ENCODE results near the gene SPATA46.

Gene SPATA46

DNA sequence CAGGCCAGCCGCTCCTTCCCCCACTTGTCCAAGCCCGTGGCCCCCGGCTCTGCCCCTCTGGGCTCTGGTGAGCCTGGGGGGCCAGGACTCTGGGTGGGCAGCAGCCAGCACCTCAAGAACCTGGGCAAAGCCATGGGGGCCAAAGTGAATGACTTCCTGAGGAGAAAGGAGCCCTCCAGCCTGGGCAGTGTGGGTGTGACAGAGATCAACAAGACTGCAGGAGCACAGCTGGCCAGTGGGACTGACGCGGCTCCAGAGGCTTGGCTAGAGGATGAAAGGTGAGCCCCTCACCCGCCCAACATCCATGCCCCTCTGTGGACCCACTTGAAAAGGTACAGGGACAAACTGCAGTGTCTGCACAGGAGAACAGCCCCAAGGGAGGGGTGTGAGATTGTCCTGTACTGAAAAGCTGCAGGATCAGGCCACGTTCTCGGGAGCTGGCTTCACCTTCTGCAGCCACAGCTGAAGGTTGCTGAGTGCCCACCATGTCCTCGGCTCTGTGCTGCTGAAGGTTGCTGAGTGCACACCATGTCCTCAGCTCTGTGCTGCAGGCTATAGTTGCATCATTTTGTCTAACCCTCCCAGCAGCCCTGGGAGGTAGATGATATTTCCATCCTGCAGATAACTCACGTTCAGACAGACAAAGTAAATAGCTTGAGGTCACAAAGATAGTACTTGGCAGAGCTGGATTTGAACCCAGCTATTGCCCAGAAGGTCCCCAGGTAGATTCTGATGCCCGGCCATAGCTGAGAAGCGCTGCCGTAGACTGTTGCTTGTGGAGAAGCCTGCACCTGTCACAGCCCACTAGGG is 5.5 kb upstream of the SPATA46 start:
- Histone ChIP-seq H3K36me3 (ENCODE audit: control insufficient read depth, insufficient read depth, low read length) (peaks cover 10% of the 10 kb centered on the region), H3K4me1 (ENCODE audit: control insufficient read depth, insufficient read depth, low read length) (no peaks in the 10 kb centered on the region), H3K27me3 (ENCODE audit: control insufficient read depth, insufficient read depth, low read length) (no peaks in the 10 kb centered on the region), H3K9ac (ENCODE audit: low read depth, low read length) (no peak overlapping the region), H3K4me3 (ENCODE audit: low read depth, low read length) (no peak overlapping the region), H3K9me3 (ENCODE audit: control insufficient read depth, insufficient read depth, low read length) (no peaks in the 10 kb centered on the region)

DNA sequence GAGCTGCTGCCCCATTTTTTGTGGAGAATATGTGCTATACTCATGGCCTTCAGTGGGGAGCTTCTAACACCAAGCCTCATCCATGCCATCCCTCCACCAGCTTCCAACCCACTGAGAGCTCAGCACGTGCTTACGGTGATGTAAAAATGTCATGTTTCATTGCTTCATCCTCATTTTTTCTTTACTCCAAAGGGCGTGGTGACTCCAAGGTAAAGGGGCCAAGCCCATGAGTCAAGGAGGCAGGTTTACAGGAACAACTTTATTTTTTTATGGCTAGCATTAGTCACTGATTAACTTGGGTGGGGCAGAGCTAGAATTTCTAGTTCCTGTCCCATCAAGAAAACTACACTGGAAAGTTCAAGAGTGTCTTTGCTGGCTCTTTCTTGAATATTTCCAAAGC is 4.7 kb upstream of the SPATA46 start, which contains the start of gene C1orf226:
TSS of gene C1orf226 (plus strand) at position 346 of the 400 bp plus-strand sequence. CDS start 174 bp downstream, outside the sequence.
- Histone ChIP-seq H3K9ac (ENCODE audit: low read depth, low read length) (no peak within 1 kb of the TSS), H3K4me1 (ENCODE audit: control insufficient read depth, insufficient read depth, low read length) (no peaks in the 10 kb centered on the region), H3K36me3 (ENCODE audit: control insufficient read depth, insufficient read depth, low read length) (peaks cover 10% of the 10 kb centered on the region), H3K27me3 (ENCODE audit: control insufficient read depth, insufficient read depth, low read length) (no peaks in the 10 kb centered on the region), H3K4me3 (ENCODE audit: low read depth, low read length) (no peak within 1 kb of the TSS), H3K9me3 (ENCODE audit: control insufficient read depth, insufficient read depth, low read length) (no peaks in the 10 kb centered on the region)

DNA sequence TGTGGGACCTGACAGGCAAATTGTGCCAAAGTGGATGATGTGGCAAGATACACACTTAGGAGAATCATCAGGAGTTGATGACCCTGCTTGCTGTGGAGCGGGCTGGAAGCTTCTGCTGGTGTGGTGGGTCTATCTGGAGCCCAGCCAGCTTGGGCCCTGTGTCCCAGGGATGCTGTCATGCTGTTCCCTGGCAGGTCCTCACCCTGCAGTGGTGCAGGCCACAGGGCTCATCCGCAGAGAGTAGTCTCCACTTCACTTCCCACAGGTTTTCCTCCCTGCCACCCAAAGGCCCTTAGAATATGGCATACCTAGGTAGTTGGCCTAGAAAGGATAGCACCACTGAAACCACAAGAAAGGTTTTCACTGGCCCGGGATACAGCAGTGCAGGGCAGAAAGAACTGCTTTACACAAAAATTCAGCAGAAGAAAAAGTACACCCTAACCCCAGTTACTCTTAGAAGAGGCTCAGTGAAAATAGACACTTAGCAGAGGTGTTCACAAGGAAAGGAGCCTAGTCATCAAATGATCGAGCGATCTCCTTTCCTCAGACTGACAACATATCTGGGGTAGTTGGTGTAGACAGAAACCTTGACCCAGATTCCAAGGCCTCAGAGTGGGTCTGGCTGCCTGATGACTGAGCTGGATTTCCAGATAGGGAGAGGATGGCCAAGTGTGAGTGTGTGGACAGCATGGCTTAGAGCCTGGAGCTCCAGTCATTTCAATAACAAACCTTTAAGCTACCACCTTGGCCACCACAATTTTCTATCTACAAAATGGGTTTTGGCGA is 3.6 kb upstream of the SPATA46 start:
- Histone ChIP-seq H3K36me3 (ENCODE audit: control insufficient read depth, insufficient read depth, low read length) (peaks cover 10% of the 10 kb centered on the region), H3K4me3 (ENCODE audit: low read depth, low read length) (no peak overlapping the region), H3K9me3 (ENCODE audit: control insufficient read depth, insufficient read depth, low read length) (no peaks in the 10 kb centered on the region), H3K4me1 (ENCODE audit: control insufficient read depth, insufficient read depth, low read length) (no peaks in the 10 kb centered on the region), H3K27me3 (ENCODE audit: control insufficient read depth, insufficient read depth, low read length) (no peaks in the 10 kb centered on the region), H3K9ac (ENCODE audit: low read depth, low read length) (no peak overlapping the region)

DNA sequence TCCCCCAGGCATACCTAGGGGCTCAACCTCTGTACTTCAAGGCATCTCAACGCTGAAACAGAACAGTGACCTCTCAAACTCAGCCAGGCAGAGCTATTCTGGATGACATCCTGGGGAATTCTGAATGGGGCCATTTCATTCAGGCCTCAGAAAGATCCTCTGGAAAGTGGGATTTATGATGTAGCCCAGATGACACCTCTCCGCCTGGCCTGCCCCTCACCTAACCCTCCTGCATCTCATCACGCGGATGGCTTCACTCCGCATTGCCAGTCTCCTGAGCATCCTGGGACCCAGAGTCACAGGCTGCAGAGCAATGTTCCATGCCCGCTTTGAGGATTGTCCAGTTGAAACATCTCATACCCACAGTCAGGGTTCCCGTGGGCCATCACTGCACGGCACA is 1.2 kb downstream of the SPATA46 start:
- Histone ChIP-seq H3K4me1 (ENCODE audit: control insufficient read depth, insufficient read depth, low read length) (no peaks in the 10 kb centered on the region), H3K27me3 (ENCODE audit: control insufficient read depth, insufficient read depth, low read length) (no peaks in the 10 kb centered on the region)

DNA sequence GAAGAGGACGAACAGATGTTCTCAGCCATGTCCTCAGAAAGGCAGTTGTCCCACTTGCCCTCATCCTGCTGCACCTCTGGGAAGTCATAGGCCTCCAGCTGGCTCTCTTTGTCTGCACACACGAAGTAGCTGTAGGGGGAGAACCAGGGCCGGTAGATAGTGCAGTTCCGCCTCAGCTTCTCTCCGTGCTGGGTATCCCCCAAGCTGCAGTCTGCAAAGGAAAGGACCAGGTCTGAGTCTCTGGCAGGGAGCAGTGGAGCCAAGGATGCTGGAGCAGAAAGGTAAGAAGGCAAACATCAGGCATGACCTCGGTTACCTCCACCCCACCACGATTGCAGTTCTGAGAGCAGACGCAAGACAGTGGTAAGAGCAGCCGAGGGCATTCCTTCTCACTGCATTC is 2.2 kb downstream of the SPATA46 start:
- H3K4me1 ChIP-seq (ENCODE audit: control insufficient read depth, insufficient read depth, low read length): no peaks in the 10 kb centered on the region

More for the DNA sequence above, 1.2 kb downstream of the SPATA46 start:
- no peaks in the 10 kb centered on the region for H3K9me3 ChIP-seq (ENCODE audit: control insufficient read depth, insufficient read depth, low read length)
- H3K9ac ChIP-seq (ENCODE audit: low read depth, low read length): no peak overlapping the region
- H3K36me3 ChIP-seq (ENCODE audit: control insufficient read depth, insufficient read depth, low read length): peaks cover 8% of the 10 kb centered on the region
- no peak overlapping the region for H3K4me3 ChIP-seq (ENCODE audit: low read depth, low read length)

DNA sequence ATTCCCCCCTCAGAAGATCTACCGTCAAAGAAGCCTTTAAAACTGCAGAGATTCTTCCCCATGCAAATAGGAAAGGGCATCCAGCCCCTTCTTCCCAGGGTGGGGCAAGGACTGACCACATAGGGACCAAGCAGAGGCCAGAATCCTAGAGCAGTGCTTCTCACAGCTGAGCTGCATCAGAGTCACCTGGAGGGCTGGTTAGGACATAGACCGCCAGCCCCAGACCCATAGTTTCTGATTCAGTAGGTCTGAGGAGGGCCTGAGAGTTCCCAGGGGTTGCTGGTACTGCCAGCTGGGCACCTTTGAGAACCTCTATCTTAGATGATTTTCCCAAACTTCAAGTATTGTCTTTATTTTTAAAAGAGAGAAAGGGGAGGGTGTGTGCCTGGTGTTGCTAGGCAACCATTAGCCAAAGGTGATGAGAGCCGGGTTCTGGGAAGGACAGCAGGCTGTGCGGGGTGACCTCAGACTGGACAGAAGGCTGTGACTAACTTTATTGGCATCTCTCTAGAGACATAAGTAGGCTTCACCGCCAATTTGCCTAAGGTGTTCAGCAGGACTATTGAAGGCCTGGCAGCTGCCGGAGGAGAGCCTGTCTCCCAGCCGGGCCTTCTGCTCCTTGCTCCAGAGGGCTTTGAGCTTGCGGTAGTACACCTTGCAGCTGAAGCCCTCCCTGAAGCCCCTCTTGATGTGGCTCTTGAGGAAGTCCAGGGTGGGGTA is 3.0 kb downstream of the SPATA46 start:
- Histone ChIP-seq H3K9me3 (ENCODE audit: control insufficient read depth, insufficient read depth, low read length) (no peaks in the 10 kb centered on the region), H3K4me3 (ENCODE audit: low read depth, low read length) (no peak overlapping the region), H3K9ac (ENCODE audit: low read depth, low read length) (no peak overlapping the region), H3K27me3 (ENCODE audit: control insufficient read depth, insufficient read depth, low read length) (no peaks in the 10 kb centered on the region), H3K4me1 (ENCODE audit: control insufficient read depth, insufficient read depth, low read length) (no peaks in the 10 kb centered on the region), H3K36me3 (ENCODE audit: control insufficient read depth, insufficient read depth, low read length) (peaks cover 8% of the 10 kb centered on the region)

More for the DNA sequence above, 2.2 kb downstream of the SPATA46 start:
- H3K27me3 ChIP-seq (ENCODE audit: control insufficient read depth, insufficient read depth, low read length): no peaks in the 10 kb centered on the region
- H3K36me3 ChIP-seq (ENCODE audit: control insufficient read depth, insufficient read depth, low read length): peaks cover 8% of the 10 kb centered on the region
- no peak overlapping the region for H3K4me3 ChIP-seq (ENCODE audit: low read depth, low read length)
- no peak overlapping the region for H3K9ac ChIP-seq (ENCODE audit: low read depth, low read length)
- no peaks in the 10 kb centered on the region for H3K9me3 ChIP-seq (ENCODE audit: control insufficient read depth, insufficient read depth, low read length)

DNA sequence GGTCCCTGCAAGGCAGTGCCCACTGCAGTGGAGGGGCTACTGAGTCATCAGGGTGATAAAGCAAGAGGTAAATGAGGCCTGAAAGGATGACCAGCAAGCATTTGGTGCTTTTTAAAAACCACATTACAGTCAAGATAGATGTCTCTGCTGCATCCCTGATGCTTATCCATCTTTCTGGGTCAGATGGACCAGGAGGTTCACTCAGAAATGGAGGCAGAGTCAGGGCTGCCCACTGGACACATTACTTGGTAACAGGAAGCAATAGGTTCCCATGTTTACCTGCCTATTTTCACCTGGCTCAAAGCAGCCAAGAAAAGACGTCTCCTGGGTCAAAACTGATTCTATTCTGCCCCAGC is 3.6 kb downstream of the SPATA46 start:
- Histone ChIP-seq H3K4me1 (ENCODE audit: control insufficient read depth, insufficient read depth, low read length) (no peaks in the 10 kb centered on the region), H3K27me3 (ENCODE audit: control insufficient read depth, insufficient read depth, low read length) (no peaks in the 10 kb centered on the region), H3K36me3 (ENCODE audit: control insufficient read depth, insufficient read depth, low read length) (peaks cover 8% of the 10 kb centered on the region), H3K4me3 (ENCODE audit: low read depth, low read length) (no peak overlapping the region), H3K9me3 (ENCODE audit: control insufficient read depth, insufficient read depth, low read length) (no peaks in the 10 kb centered on the region), H3K9ac (ENCODE audit: low read depth, low read length) (no peak overlapping the region)

DNA sequence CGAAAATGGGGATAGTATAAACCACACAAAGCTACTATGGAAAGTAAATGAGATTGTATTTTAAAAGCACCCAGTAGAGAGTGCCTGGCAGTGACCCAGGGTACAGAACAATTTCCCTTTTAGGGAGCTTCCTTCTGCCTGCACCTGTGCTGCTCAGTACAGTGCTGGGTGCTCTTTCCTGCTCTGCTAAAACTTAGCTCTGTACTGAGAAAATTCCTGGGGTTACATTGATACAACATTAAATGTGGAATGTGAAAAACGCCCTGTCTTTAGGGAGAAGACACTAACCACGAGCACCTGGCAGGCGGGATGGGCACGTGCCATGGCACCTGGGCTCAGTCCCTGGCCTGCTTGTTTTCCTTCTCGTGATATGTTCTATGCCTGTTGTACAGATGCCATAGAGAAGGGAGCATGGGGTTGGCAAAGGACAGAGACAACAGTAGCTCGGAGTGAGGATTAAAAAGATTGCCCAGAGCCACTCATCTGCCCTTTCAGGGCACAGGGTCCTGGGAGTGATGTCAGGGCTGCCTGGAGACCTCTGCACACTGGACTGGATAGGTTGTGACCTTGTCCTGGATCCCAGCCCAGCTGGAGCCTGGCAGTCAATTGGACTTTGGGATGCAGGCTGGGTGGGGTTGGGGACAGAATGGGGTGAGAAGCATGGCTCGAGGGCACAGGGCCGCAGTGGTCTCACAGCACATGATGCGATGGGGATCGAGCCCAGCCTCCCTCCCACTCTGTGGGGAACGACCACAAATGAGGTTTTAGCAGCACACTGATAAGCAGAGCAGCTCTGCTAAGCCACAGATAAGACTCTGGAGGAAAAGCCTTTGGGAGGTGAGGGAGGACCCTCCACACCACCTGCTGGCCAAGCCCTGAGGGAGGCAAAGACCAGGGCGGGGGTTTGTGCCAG is 4.2 kb downstream of the SPATA46 start:
- Histone ChIP-seq H3K4me3 (ENCODE audit: low read depth, low read length) (no peak overlapping the region), H3K9ac (ENCODE audit: low read depth, low read length) (no peak overlapping the region), H3K36me3 (ENCODE audit: control insufficient read depth, insufficient read depth, low read length) (peaks cover 8% of the 10 kb centered on the region), H3K27me3 (ENCODE audit: control insufficient read depth, insufficient read depth, low read length) (no peaks in the 10 kb centered on the region), H3K9me3 (ENCODE audit: control insufficient read depth, insufficient read depth, low read length) (no peaks in the 10 kb centered on the region), H3K4me1 (ENCODE audit: control insufficient read depth, insufficient read depth, low read length) (no peaks in the 10 kb centered on the region)

DNA sequence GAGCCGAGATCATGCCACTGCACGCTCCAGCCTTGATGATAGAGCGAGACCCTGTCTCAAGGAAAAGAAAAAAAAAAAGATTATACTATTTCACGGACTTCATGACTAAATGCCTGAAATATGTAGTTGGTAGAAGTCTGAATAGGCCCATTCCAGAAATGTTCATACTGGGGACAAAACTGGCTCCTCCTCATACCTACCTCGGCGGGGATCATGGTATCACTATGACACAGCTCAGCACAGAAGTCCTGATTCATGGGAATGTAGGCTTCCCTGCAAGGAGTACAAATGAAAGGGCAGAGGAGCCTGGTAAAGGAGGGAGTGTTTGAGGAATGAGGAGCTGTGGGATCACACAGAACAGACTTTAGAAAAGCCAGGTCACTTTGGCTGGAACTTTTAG is 5.0 kb downstream of the SPATA46 start:
- no peak overlapping the region for H3K4me3 ChIP-seq (ENCODE audit: low read depth, low read length)
- no peaks in the 10 kb centered on the region for H3K27me3 ChIP-seq (ENCODE audit: control insufficient read depth, insufficient read depth, low read length)
- no peaks in the 10 kb centered on the region for H3K4me1 ChIP-seq (ENCODE audit: control insufficient read depth, insufficient read depth, low read length)
- H3K36me3 ChIP-seq (ENCODE audit: control insufficient read depth, insufficient read depth, low read length): peaks cover 12% of the 10 kb centered on the region
- no peaks in the 10 kb centered on the region for H3K9me3 ChIP-seq (ENCODE audit: control insufficient read depth, insufficient read depth, low read length)
- H3K9ac ChIP-seq (ENCODE audit: low read depth, low read length): no peak overlapping the region

DNA sequence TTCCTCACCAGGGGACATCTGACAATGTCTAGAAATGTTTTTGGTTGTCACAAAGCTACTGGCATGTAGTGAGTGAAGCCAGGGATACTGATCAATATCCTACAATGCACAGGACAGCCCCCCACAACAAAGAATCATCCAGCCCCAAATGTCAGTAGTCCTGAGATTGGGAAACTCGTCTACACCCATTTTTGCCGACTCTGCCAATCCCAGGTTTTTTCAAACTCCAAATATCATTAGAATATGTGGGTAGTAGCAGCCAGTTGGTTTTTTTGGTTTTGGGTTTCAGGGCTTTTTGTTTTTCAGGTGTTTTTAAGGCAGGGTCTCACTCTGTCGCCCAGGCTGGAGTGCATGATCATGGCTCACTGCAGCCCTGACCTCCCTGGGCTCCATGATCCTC is 5.9 kb downstream of the SPATA46 start:
- Histone ChIP-seq H3K4me1 (ENCODE audit: control insufficient read depth, insufficient read depth, low read length) (no peaks in the 10 kb centered on the region), H3K9me3 (ENCODE audit: control insufficient read depth, insufficient read depth, low read length) (no peaks in the 10 kb centered on the region), H3K9ac (ENCODE audit: low read depth, low read length) (no peak overlapping the region), H3K36me3 (ENCODE audit: control insufficient read depth, insufficient read depth, low read length) (peaks cover 12% of the 10 kb centered on the region), H3K4me3 (ENCODE audit: low read depth, low read length) (no peak overlapping the region), H3K27me3 (ENCODE audit: control insufficient read depth, insufficient read depth, low read length) (no peaks in the 10 kb centered on the region)

DNA sequence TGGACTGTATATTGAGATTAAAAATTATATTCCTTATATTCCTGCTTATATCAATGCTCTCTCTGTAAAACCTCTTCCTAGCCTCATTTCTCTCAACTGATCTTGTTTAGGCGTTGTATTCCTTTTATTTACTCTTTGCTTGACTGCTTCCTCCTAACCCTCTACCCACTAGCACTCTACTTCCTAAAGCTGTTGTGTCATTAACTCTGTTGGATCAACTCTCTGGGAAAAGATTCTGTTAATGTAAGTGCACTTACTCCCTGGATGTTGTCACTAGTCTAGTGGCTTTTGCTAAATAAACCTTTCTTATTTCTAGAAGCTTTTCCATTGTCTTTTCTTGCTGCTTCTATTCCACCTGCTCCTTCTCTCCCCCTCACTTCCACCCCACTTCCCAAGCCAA is 6.5 kb downstream of the SPATA46 start:
- H3K9me3 ChIP-seq (ENCODE audit: control insufficient read depth, insufficient read depth, low read length): no peaks in the 10 kb centered on the region
- H3K27me3 ChIP-seq (ENCODE audit: control insufficient read depth, insufficient read depth, low read length): no peaks in the 10 kb centered on the region
- H3K4me3 ChIP-seq (ENCODE audit: low read depth, low read length): no peak overlapping the region
- H3K4me1 ChIP-seq (ENCODE audit: control insufficient read depth, insufficient read depth, low read length): no peaks in the 10 kb centered on the region
- H3K9ac ChIP-seq (ENCODE audit: low read depth, low read length): no peak overlapping the region
- peaks cover 12% of the 10 kb centered on the region for H3K36me3 ChIP-seq (ENCODE audit: control insufficient read depth, insufficient read depth, low read length)

All from iPS-15b (cell line).